IMR-90 (cell line): ENCODE data around the gene CNTLN. TPM values are rescaled to one million over a fixed set of nuclear protein-coding genes. Genes with fewer than 3 reads are reported as not detected.
A peak's percentile ranks its signal among the peaks of the same experiment; 100 is the strongest.

Experiments
- ATAC-seq: fragments of 200-7000 bp; cut with Tn5 transposase; 2 replicates; pipeline ENCODE4 v1.9.1; 2020; ENCODE audit warnings: low read depth, mild to moderate bottlenecking, moderate library complexity
- BruUV-seq: library from RNA; stranded (reverse); fragments of 400-500 nt; replicated peaks from 2 replicates; lab custom pipeline; 2021; lab: Mats Ljungman, UMichigan
- CTCF ChIA-PET: fragments of 300-600 bp; formaldehyde crosslinking; extraction: SDS; loops from one replicate; lab custom pipeline; 2021; ENCODE audit warnings: antibody characterized with exemption; lab: Yijun Ruan, JAX
- POLR2A ChIA-PET: fragments of 300-600 bp; sonication (Branson Sonifier 250); formaldehyde crosslinking; loops from one replicate; lab custom pipeline; 2022; ENCODE audit warnings: antibody characterized with exemption; ENCODE audit not compliant: unreplicated experiment; lab: Charles Lee
- DNase-seq: peaks from one replicate; pipeline ENCODE4 v3.0.0; 2013
- H2AFZ ChIP-seq: replicated peaks from 2 replicates; pipeline ENCODE3; 2013; ENCODE audit warnings: low read length, mild to moderate bottlenecking; ENCODE audit not compliant: poor library complexity
- H2AK5ac ChIP-seq: 2 replicates; pipeline ENCODE4 v1.6.1; 2013; ENCODE audit warnings: low read depth, low read length, inconsistent platforms
- H2AK9ac ChIP-seq: replicated peaks from 2 replicates; pipeline ENCODE3; 2013; ENCODE audit warnings: mild to moderate bottlenecking, low read depth, low read length, moderate library complexity; ENCODE audit not compliant: poor library complexity
- H2BK120ac ChIP-seq: 2 replicates; pipeline ENCODE4 v1.6.1; 2013; ENCODE audit warnings: low read depth, low read length, inconsistent platforms
- H2BK15ac ChIP-seq: 3 replicates; pipeline ENCODE4 v1.6.1; 2013; ENCODE audit warnings: low read depth, low read length, inconsistent platforms
- H2BK20ac ChIP-seq: 2 replicates; pipeline ENCODE4 v1.6.1; 2013; ENCODE audit warnings: low read depth, mild to moderate bottlenecking, inconsistent platforms, low read length, moderate library complexity
- H2BK5ac ChIP-seq: 2 replicates; pipeline ENCODE4 v1.6.1; 2013; ENCODE audit warnings: mild to moderate bottlenecking, low read depth, low read length, inconsistent platforms; ENCODE audit not compliant: poor library complexity, severe bottlenecking
- H3K14ac ChIP-seq: replicated peaks from 2 replicates; pipeline ENCODE4 v1.6.1; 2013; ENCODE audit warnings: low read depth, low read length, inconsistent platforms
- H3K18ac ChIP-seq: 2 replicates; pipeline ENCODE4 v1.6.1; 2013; ENCODE audit warnings: low read depth, low read length, control low read depth
- H3K23ac ChIP-seq: 2 replicates; pipeline ENCODE4 v1.6.1; 2013; ENCODE audit warnings: low read depth, low read length, inconsistent platforms
- H3K27ac ChIP-seq: 2 replicates; pipeline ENCODE4 v1.5.1; 2013; ENCODE audit warnings: mild to moderate bottlenecking, control low read depth, low read length; ENCODE audit not compliant: insufficient read depth
- H3K27me3 ChIP-seq: 2 replicates; pipeline ENCODE4 v1.6.1; 2013; ENCODE audit warnings: low read length; ENCODE audit not compliant: control insufficient read depth, insufficient read depth
- H3K36me3 ChIP-seq: 2 replicates; pipeline ENCODE4 v1.6.1; 2013; ENCODE audit warnings: low read length, mixed read lengths; ENCODE audit not compliant: control insufficient read depth, insufficient read depth
- H3K4ac ChIP-seq: 2 replicates; pipeline ENCODE4 v1.6.1; 2013; ENCODE audit warnings: low read depth, low read length, inconsistent platforms
- H3K4me1 ChIP-seq: 2 replicates; pipeline ENCODE4 v1.6.1; 2013; ENCODE audit warnings: low read length, mixed read lengths; ENCODE audit not compliant: control insufficient read depth, insufficient read depth
- H3K4me2 ChIP-seq: 2 replicates; pipeline ENCODE4 v1.6.1; 2013; ENCODE audit warnings: low read depth, mild to moderate bottlenecking, control low read depth, low read length, moderate library complexity
- H3K4me3 ChIP-seq: 2 replicates; pipeline ENCODE4 v1.5.1; 2013; ENCODE audit warnings: low read depth, mild to moderate bottlenecking, control low read depth, low read length, moderate library complexity; ENCODE audit not compliant: insufficient read depth
- H3K56ac ChIP-seq: 2 replicates; pipeline ENCODE4 v1.6.1; 2013; ENCODE audit warnings: low read length, inconsistent platforms; ENCODE audit not compliant: insufficient read depth; ENCODE audit errors: extremely low read depth
- H3K79me1 ChIP-seq, 2 experiments: 2 replicates each; pipeline ENCODE4 v1.6.1; 2013; ENCODE audit warnings: low read length in 2 of 2, inconsistent platforms in 1 of 2, low read depth in 1 of 2
- H3K9ac ChIP-seq: 2 replicates; pipeline ENCODE4 v1.6.1; 2013; ENCODE audit warnings: low read depth, low read length, control low read depth
- H3K9me1 ChIP-seq: 2 replicates; pipeline ENCODE4 v1.6.1; 2013; ENCODE audit warnings: low read length, inconsistent platforms; ENCODE audit not compliant: insufficient read depth
- H3K9me3 ChIP-seq: 2 replicates; pipeline ENCODE4 v1.6.1; 2013; ENCODE audit warnings: low read length; ENCODE audit not compliant: control insufficient read depth, insufficient read depth
- H4K20me1 ChIP-seq: 2 replicates; pipeline ENCODE4 v1.6.1; 2013; ENCODE audit warnings: low read length, inconsistent platforms; ENCODE audit not compliant: insufficient read depth
- H4K5ac ChIP-seq: 2 replicates; pipeline ENCODE4 v1.6.1; 2013; ENCODE audit warnings: mild to moderate bottlenecking, low read depth, low read length, control low read depth
- H4K8ac ChIP-seq, 2 experiments: 2 replicates each; pipeline ENCODE4 v1.6.1; 2013; ENCODE audit warnings: low read depth in 2 of 2, low read length in 2 of 2, control low read depth in 1 of 2, inconsistent platforms in 1 of 2
- H4K91ac ChIP-seq: 2 replicates; pipeline ENCODE4 v1.6.1; 2013; ENCODE audit warnings: low read depth, low read length, inconsistent platforms; ENCODE audit not compliant: insufficient read depth
- MAFK ChIP-seq: IDR thresholded peaks from 2 replicates; pipeline ENCODE4 v1.6.1; 2012; ENCODE audit warnings: low read depth, low read length, improper control_type of control experiment
- NFE2L2 ChIP-seq: fragments of 150-350 bp; IDR thresholded peaks from 2 replicates; pipeline ENCODE4 v1.6.1; 2016; ENCODE audit warnings: low read depth, mild to moderate bottlenecking, low read length
- dilution Hi-C: fragments of 300-500 bp; cut with HindIII; formaldehyde crosslinking; loops from one replicate; pipeline ENCODE4 v1.14.3; 2018; ENCODE audit warnings: low sequenced_read_pairs; ENCODE audit not compliant: unreplicated experiment
- in situ Hi-C: fragments of 300-500 bp; cut with MboI; formaldehyde crosslinking; loops from 3 replicates; pipeline ENCODE4 v1.14.3; 2019; ENCODE audit warnings: low sequenced_read_pairs, inconsistent platforms, mixed read lengths
- intact Hi-C: fragments of 100-400 bp; cut with micrococcal nuclease; formaldehyde crosslinking; loops from 2 replicates; pipeline ENCODE4 v1.10.0; 2022
- polyA plus RNA-seq, 3 experiments: library from polyadenylated mRNA; depleted of rRNA; stranded (reverse); fragments of >200 nt; gene quantifications; 2 replicates each; pipeline ENCODE4 v1.2.3, GENCODE V29; 2012; ENCODE audit warnings: low replicate concordance in 1 of 3
- total RNA-seq: library from RNA; depleted of rRNA; stranded (reverse); fragments of >200 nt; gene quantifications from 2 replicates; pipeline ENCODE4 v1.2.3, GENCODE V29; 2012
- TF ChIP-seq, protein P1 (sequence below): fragments of 150-350 bp; IDR thresholded peaks from 2 replicates; pipeline ENCODE4 v1.6.1; 2017; ENCODE audit warnings: mild to moderate bottlenecking, antibody characterized with exemption, low read length, low read depth

CNTLN gene
- total and polyA plus RNA-seq, 2 of the 4 experiments (the other 2 are of a cell fraction): 3.8 to 5.9 TPM

DNA sequence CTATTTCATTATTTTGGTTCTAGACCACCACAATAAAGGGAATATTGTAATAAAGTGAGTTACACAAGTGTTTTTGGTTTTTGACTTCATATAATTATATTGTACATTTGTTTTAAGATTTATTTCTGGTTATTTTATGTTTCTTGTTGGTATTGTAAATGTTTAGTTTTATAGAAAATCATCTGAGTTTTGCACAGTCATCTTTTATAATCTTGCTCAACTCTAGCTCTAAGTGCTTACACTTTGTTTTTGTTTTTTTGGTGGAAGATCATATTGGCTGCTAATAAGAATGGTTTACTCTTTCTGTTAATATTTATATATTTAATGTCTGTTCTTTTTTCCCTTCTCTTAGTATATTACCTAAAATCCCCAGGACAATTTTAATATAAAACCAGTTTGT is 135.0 kb downstream of the CNTLN start:
- Histone ChIP-seq H2BK120ac (no peak overlapping the region), H3K4ac (no peak overlapping the region), H4K91ac (no peak overlapping the region), H3K23ac (no peak overlapping the region), H4K20me1 (no peaks in the 10 kb centered on the region), H2AK9ac (no peak overlapping the region), H2BK5ac (no peak overlapping the region), H3K14ac (no peak overlapping the region), H2AK5ac (no peak overlapping the region), H3K9me1 (no peaks in the 10 kb centered on the region), H4K5ac (no peak overlapping the region), H2AFZ (no peak overlapping the region), H3K36me3 (no peaks in the 10 kb centered on the region), H2BK15ac (no peak overlapping the region), H2BK20ac (no peak overlapping the region), H3K9ac (no peak overlapping the region), H3K9me3 (no peaks in the 10 kb centered on the region), H3K27me3 (no peaks in the 10 kb centered on the region), H3K27ac (no peak overlapping the region), H3K4me3 (no peak overlapping the region), H3K79me1 (peaks cover 0 to 3% of the 10 kb centered on the region in 2 experiments; a peak in 1 of 4 replicates), H3K18ac (no peak overlapping the region), H3K56ac (no peak overlapping the region), H4K8ac (no peak overlapping the region), H3K4me1 (no peaks in the 10 kb centered on the region), H3K4me2 (no peak overlapping the region)
- ChIA-PET CTCF (no interaction called here), POLR2A (no interaction called here)
- ATAC-seq: no peak
- dilution Hi-C loops: no loop called here
- intact Hi-C loops: no loop called here
- BruUV-seq: no TSS peak
- in situ Hi-C loops: no loop called here
- DNase-seq: no peak
- TF ChIP-seq NFE2L2: peak; percentile 68
- TF ChIP-seq, protein P1, sequence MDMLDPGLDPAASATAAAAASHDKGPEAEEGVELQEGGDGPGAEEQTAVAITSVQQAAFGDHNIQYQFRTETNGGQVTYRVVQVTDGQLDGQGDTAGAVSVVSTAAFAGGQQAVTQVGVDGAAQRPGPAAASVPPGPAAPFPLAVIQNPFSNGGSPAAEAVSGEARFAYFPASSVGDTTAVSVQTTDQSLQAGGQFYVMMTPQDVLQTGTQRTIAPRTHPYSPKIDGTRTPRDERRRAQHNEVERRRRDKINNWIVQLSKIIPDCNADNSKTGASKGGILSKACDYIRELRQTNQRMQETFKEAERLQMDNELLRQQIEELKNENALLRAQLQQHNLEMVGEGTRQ: no peak
- 0 out of 2 replicates have a peak, but pooled peaks have one; percentile 21 for TF ChIP-seq MAFK
